HUDEP-2 (cell line): ENCODE measurements around the gene RXRA.
"Not testable (repeated sequence)": the region's sequence is repeated elsewhere in the genome, so short reads cannot be mapped to it uniquely, and the experiment has no call there.

ENCODE experiments used
- DNase-seq, 76 experiments: peaks; one replicate each; lab custom pipeline; 2025; ENCODE audit not compliant: unreplicated experiment in 76 of 76; lab: John Stamatoyannopoulos, UW

Gene RXRA

GRCh38 chr9:134293031-134293521 lies 33.2 kb upstream of the RXRA start:
- no peak for DNase-seq

GRCh38 chr9:134293611-134294152 lies 32.6 kb upstream of the RXRA start:
- no peak for DNase-seq

- DNase-seq, result no peak
Observed at GRCh38 chr9:134294153-134295071, 31.8 kb upstream of the RXRA start.

- DNase-seq, result no peak
Observed at GRCh38 chr9:134295101-134295745, 31.0 kb upstream of the RXRA start.

GRCh38 chr9:134295746-134296250 lies 30.5 kb upstream of the RXRA start:
- no peak for DNase-seq

GRCh38 chr9:134296301-134297082 lies 29.8 kb upstream of the RXRA start:
- no peak for DNase-seq

- DNase-seq, result no peak
Observed at GRCh38 chr9:134297083-134297410, 29.2 kb upstream of the RXRA start.

- no peak for DNase-seq
Observed at GRCh38 chr9:134297576-134297975, 28.7 kb upstream of the RXRA start.

- no peak for DNase-seq
Observed at GRCh38 chr9:134298000-134298399, 28.3 kb upstream of the RXRA start.

GRCh38 chr9:134299068-134299467 lies 27.2 kb upstream of the RXRA start:
- DNase-seq, result no peak

GRCh38 chr9:134299883-134300282 lies 26.4 kb upstream of the RXRA start:
- DNase-seq, result no peak

GRCh38 chr9:134301387-134302129 lies 24.7 kb upstream of the RXRA start:
- DNase-seq, result no peak

- DNase-seq, result no peak
Observed at GRCh38 chr9:134302130-134302817, 24.0 kb upstream of the RXRA start.

- no peak for DNase-seq
Observed at GRCh38 chr9:134303601-134304000, 22.7 kb upstream of the RXRA start.

- DNase-seq, result no peak
Observed at GRCh38 chr9:134304261-134304660, 22.0 kb upstream of the RXRA start.

GRCh38 chr9:134304690-134305089 lies 21.6 kb upstream of the RXRA start:
- no peak for DNase-seq

- no peak for DNase-seq
Observed at GRCh38 chr9:134305533-134305932, 20.7 kb upstream of the RXRA start.

- DNase-seq, result not testable (repeated sequence)
Observed at GRCh38 chr9:134306042-134306441, 20.2 kb upstream of the RXRA start.
